A549 (cell line): Measurements from ENCODE around the gene RERE. TPM values are rescaled to one million over a fixed set of nuclear protein-coding genes. Genes with fewer than 3 reads are reported as not detected.
A peak's percentile ranks its signal among the peaks of the same experiment; 100 is the strongest.

Source experiments
- ATAC-seq, 2 experiments: fragments of 200-7000 bp in 1 of 2; fragments of >200 bp in 1 of 2; cut with Nextera tagmentation in 1 of 2; cut with Tn5 transposase in 1 of 2; 3 replicates each; pipeline versions ENCODE4 v1.8.0 to v1.9.1; 2018 to 2020; ENCODE audit warnings: mild to moderate bottlenecking in 1 of 2, moderate library complexity in 1 of 2
- CTCF ChIA-PET: fragments of 300-600 bp; sonication (Branson Sonifier 250); formaldehyde crosslinking; extraction: SDS; loops from one replicate; lab custom pipeline; 2021; ENCODE audit warnings: antibody characterized with exemption, inconsistent platforms; lab: Yijun Ruan, JAX
- POLR2A ChIA-PET: fragments of 350-600 bp; formaldehyde crosslinking; extraction: SDS; loops from one replicate; lab custom pipeline; 2021; ENCODE audit warnings: antibody characterized with exemption, inconsistent platforms; lab: Yijun Ruan, JAX
- DNase-seq, 2 experiments: peaks; one replicate each; pipeline versions ENCODE4 v3.0.0 to v3.0.0-alpha.2; 2011 to 2016; ENCODE audit warnings: low read depth in 1 of 2, low spot score in 1 of 2
- FAIRE-seq: peaks from 2 replicates; lab custom pipeline; 2011; peaks lifted over from hg19 to GRCh38; lab: Jason Lieb, UNC
- H3K27ac ChIP-seq, 2 experiments: fragments of >200 bp; sonication (Bioruptor Twin); formaldehyde crosslinking; 3 replicates each; pipeline ENCODE4 v1.5.1; 2016 to 2017
- H3K4me1 ChIP-seq: fragments of >200 bp; sonication (Bioruptor Twin); formaldehyde crosslinking; 3 replicates; pipeline ENCODE4 v1.6.1; 2016
- H3K4me2 ChIP-seq: fragments of >200 bp; sonication (Bioruptor Twin); formaldehyde crosslinking; 3 replicates; pipeline ENCODE4 v1.6.1; 2016
- H3K4me3 ChIP-seq: fragments of >200 bp; sonication (Bioruptor Twin); formaldehyde crosslinking; 3 replicates; pipeline ENCODE4 v1.5.1; 2016
- H3K9me3 ChIP-seq: fragments of >200 bp; sonication (Bioruptor Twin); formaldehyde crosslinking; 3 replicates; pipeline ENCODE4 v1.6.1; 2016
- ATOH8 ChIP-seq: fragments of 250-450 bp; sonication (Bioruptor Pico); IDR thresholded peaks from 2 replicates; pipeline ENCODE4 v1.5.0; 2020; ENCODE audit warnings: low read depth, mild to moderate bottlenecking, moderate library complexity
- CEBPB ChIP-seq, 2 experiments: fragments of >200 bp in 1 of 2; sonication (Bioruptor Twin) in 1 of 2; formaldehyde crosslinking in 1 of 2; IDR thresholded peaks; 2 replicates each; pipeline ENCODE4 v1.6.1; 2012 to 2016
- CTCF ChIP-seq: fragments of >200 bp; sonication (Bioruptor Twin); formaldehyde crosslinking; IDR thresholded peaks from 3 replicates; pipeline ENCODE4 v1.5.1; 2016
- EHF ChIP-seq: fragments of 250-450 bp; sonication (Bioruptor Pico); IDR thresholded peaks from 2 replicates; pipeline ENCODE4 v1.5.0; 2020; ENCODE audit warnings: mild to moderate bottlenecking
- EP300 ChIP-seq, 2 experiments: fragments of >200 bp; sonication (Bioruptor Twin); formaldehyde crosslinking; IDR thresholded peaks; 2 replicates in 1 of 2; 3 replicates in 1 of 2; pipeline ENCODE4 v1.6.1; 2016 to 2017
- GATA3 ChIP-seq: IDR thresholded peaks from 2 replicates; pipeline ENCODE4 v1.6.1; 2012; ENCODE audit warnings: borderline replicate concordance
- HDAC2 ChIP-seq: fragments of 200-600 bp; sonication (generic); IDR thresholded peaks from 2 replicates; pipeline ENCODE4 v1.6.1; 2016
- HMGXB4 ChIP-seq: fragments of 250-450 bp; sonication (Bioruptor Pico); IDR thresholded peaks from 2 replicates; pipeline ENCODE4 v1.5.0; 2021; ENCODE audit warnings: mild to moderate bottlenecking, moderate library complexity, borderline replicate concordance
- KDM5A ChIP-seq: fragments of 200-600 bp; sonication (generic); IDR thresholded peaks from 2 replicates; pipeline ENCODE4 v1.6.1; 2016; ENCODE audit warnings: antibody characterized with exemption, mild to moderate bottlenecking
- MAX ChIP-seq: IDR thresholded peaks from 2 replicates; pipeline ENCODE4 v1.6.1; 2012
- MYC ChIP-seq: IDR thresholded peaks from 2 replicates; pipeline ENCODE4 v1.6.1; 2012; ENCODE audit warnings: mild to moderate bottlenecking, inconsistent platforms, low read length, improper control_type of control experiment, borderline replicate concordance
- NFE2L2 ChIP-seq: fragments of 150-350 bp; conservative IDR thresholded peaks from 2 replicates; pipeline ENCODE4 v1.6.1; 2014; ENCODE audit warnings: low read length
- PBX3 ChIP-seq: IDR thresholded peaks from 2 replicates; pipeline ENCODE4 v1.6.1; 2012
- POLR2AphosphoS2 ChIP-seq: conservative IDR thresholded peaks from 2 replicates; pipeline ENCODE4 v1.6.1; 2012; ENCODE audit warnings: low read length, improper control_type of control experiment, inconsistent platforms
- RAD21 ChIP-seq, 2 experiments: fragments of >200 bp in 1 of 2; sonication (Bioruptor Twin) in 1 of 2; formaldehyde crosslinking in 1 of 2; IDR thresholded peaks in 1 of 2; conservative IDR thresholded peaks in 1 of 2; 2 replicates in 1 of 2; 3 replicates in 1 of 2; pipeline ENCODE4 v1.6.1; 2012 to 2018; ENCODE audit warnings: inconsistent platforms in 1 of 2
- RFX5 ChIP-seq: fragments of 450-650 bp; IDR thresholded peaks from 2 replicates; pipeline ENCODE4 v1.7.1; 2014; ENCODE audit warnings: antibody characterized with exemption, mild to moderate bottlenecking, moderate library complexity
- SMC3 ChIP-seq: fragments of >200 bp; sonication (Bioruptor Twin); formaldehyde crosslinking; IDR thresholded peaks from 3 replicates; pipeline ENCODE4 v1.6.1; 2018; ENCODE audit warnings: inconsistent platforms
- TFCP2L1 ChIP-seq: fragments of 250-450 bp; sonication (Bioruptor Pico); IDR thresholded peaks from 2 replicates; pipeline ENCODE4 v1.5.0; 2021; ENCODE audit warnings: mild to moderate bottlenecking
- ZC3H11A ChIP-seq: fragments of 450-650 bp; IDR thresholded peaks from 2 replicates; pipeline ENCODE4 v1.6.1; 2014; ENCODE audit warnings: antibody characterized with exemption, mild to moderate bottlenecking
- WGBS: methylation state at CpG from one replicate; pipeline ENCODE4 v1.1.6; 2017; ENCODE audit errors: missing lambda C conversion rate; 5-methylcytosine and 5-hydroxymethylcytosine counted together
- polyA plus RNA-seq, 4 experiments: library from polyadenylated mRNA; depleted of rRNA in 3 of 4; stranded (reverse); fragments of >200 nt; fragmentation: RNase III in 1 of 4; extraction: RNeasy Plus Mini Kit Qiagen cat#74134 plus additional on column Dnase treatment in 1 of 4; gene quantifications; 2 replicates in 3 of 4; 3 replicates in 1 of 4; pipeline ENCODE4 v1.2.3, GENCODE V29; 2011 to 2017

RERE gene
- polyA plus RNA-seq, 2 of the 4 experiments (the other 2 are of a cell fraction) = 12.6 to 28.6 TPM

- Histone ChIP-seq H3K4me1 (peaks cover 87% of the 10 kb centered on the region), H3K4me2 (peak overlapping the region; percentile 59), H3K4me3 (no peak overlapping the region), H3K9me3 (no peaks in the 10 kb centered on the region), H3K27ac (peak overlapping the region in 1 of 2 experiments; percentile 42; a peak in 2 of 6 replicates)
- ATAC-seq (peak; percentile 56 to 65; a peak in 3 of 6 replicates), FAIRE-seq (no peak), DNase-seq (peak; percentile 61 to 64)
- 33% methylated on average over 8 of the region's 8 CpGs for WGBS
- TF ChIP-seq CTCF (peak; percentile 61), HDAC2 (no peak), RAD21 (conservative IDR thresholded peaks at IDR 0.05 in 1 of 2, IDR thresholded peaks at IDR 0.05 in 1 of 2) (peak; percentile 64 to 66), SMC3 (peak; percentile 49; the same call in 2 of the 3 replicates)
- ChIA-PET POLR2A (interaction anchor here (0.6 kb wide), 2 partner anchors 55 to 108 kb away, joined by 3 read pairs; no protein-coding TSS in a partner anchor), CTCF (interaction anchor here (0.5 to 3.2 kb wide), 26 partner anchors 8 to 1002 kb away, joined by 3 to 14 read pairs (median 3); no protein-coding TSS in a partner anchor)
These were observed 146.0 kb downstream of the RERE start for GRCh38 chr1:8671306-8671917.

GRCh38 chr1:8670371-8670818 is 147.0 kb downstream of the RERE start:
- TF ChIP-seq GATA3 = peak; percentile 79; the same call in 1 of the 2 replicates
- TF ChIP-seq KDM5A = no peak
- ATAC-seq (peak in 1 of 2 experiments; percentile 72; a peak in 3 of 6 replicates), FAIRE-seq (no peak), DNase-seq (no peak)
- no peaks in the 10 kb centered on the region for H3K9me3 ChIP-seq
- no peak overlapping the region for H3K4me3 ChIP-seq
- peak overlapping the region; percentile 31 to 42; a peak in 4 of 6 replicates for H3K27ac ChIP-seq
- CTCF ChIA-PET = interaction anchor here (0.9 to 3.2 kb wide), 9 partner anchors 9 to 178 kb away, joined by 3 to 14 read pairs (median 4); no protein-coding TSS in a partner anchor
- POLR2A ChIA-PET = no interaction called here
- H3K4me2 ChIP-seq = peak overlapping the region; percentile 59
- peaks cover 96% of the 10 kb centered on the region for H3K4me1 ChIP-seq
- 40% methylated on average over 2 of the region's 2 CpGs for WGBS

GRCh38 chr1:8669606-8670335 is 147.7 kb downstream of the RERE start:
- WGBS = 81% methylated on average over 4 of the region's 4 CpGs
- ChIA-PET CTCF (interaction anchor here (0.9 to 3.2 kb wide), 7 partner anchors 17 to 179 kb away, joined by 3 to 14 read pairs (median 3); no protein-coding TSS in a partner anchor), POLR2A (no interaction called here)
- Histone ChIP-seq H3K9me3 (no peaks in the 10 kb centered on the region), H3K4me1 (peaks cover 90% of the 10 kb centered on the region), H3K27ac (peak overlapping the region; percentile 28 to 31; a peak in 3 of 6 replicates), H3K4me3 (no peak overlapping the region), H3K4me2 (peak overlapping the region; percentile 59)
- no peak for DNase-seq
- TF ChIP-seq ATOH8 (CRISPR knock-in tag) (no peak), NFE2L2 (no peak), SMC3 (no peak), RFX5 (no peak)
- peak in 1 of 2 experiments; percentile 11; a peak in 2 of 6 replicates for ATAC-seq
- FAIRE-seq = no peak

GRCh38 chr1:8667869-8668594 is 149.4 kb downstream of the RERE start:
- POLR2A ChIA-PET = no interaction called here
- WGBS = 65% methylated on average over 5 of the region's 5 CpGs
- Histone ChIP-seq H3K4me1 (peaks cover 92% of the 10 kb centered on the region), H3K4me2 (peak overlapping the region; percentile 35), H3K27ac (no peak overlapping the region), H3K9me3 (no peaks in the 10 kb centered on the region), H3K4me3 (no peak overlapping the region)
- no peak for ATAC-seq
- CTCF ChIA-PET = no interaction called here
- FAIRE-seq = no peak
- DNase-seq = no peak
- no peak for TF ChIP-seq GATA3
- no peak for TF ChIP-seq EP300 (IDR thresholded peaks at IDR 0.05)
- TF ChIP-seq POLR2AphosphoS2 = no peak
- no peak for TF ChIP-seq MYC
- no peak for TF ChIP-seq PBX3
- TF ChIP-seq TFCP2L1 (CRISPR knock-in tag) = no peak
- TF ChIP-seq ZC3H11A = no peak
- TF ChIP-seq CEBPB (IDR thresholded peaks at IDR 0.05) = no peak
- TF ChIP-seq EHF (CRISPR knock-in tag) = no peak
- TF ChIP-seq HMGXB4 (CRISPR knock-in tag) = no peak
- TF ChIP-seq SMC3 = no peak
- TF ChIP-seq MAX = no peak
